ENCODE measurements around the gene CFHR4. TPM values are rescaled to one million over a fixed set of nuclear protein-coding genes. Genes with fewer than 3 reads are reported as not detected.
"Not testable (repeated sequence)": the region's sequence is repeated elsewhere in the genome, so short reads cannot be mapped to it uniquely, and the experiment has no call there.

Gene CFHR4
- total RNA-seq, 1 experiment from 2014 or later = not detected

DNA sequence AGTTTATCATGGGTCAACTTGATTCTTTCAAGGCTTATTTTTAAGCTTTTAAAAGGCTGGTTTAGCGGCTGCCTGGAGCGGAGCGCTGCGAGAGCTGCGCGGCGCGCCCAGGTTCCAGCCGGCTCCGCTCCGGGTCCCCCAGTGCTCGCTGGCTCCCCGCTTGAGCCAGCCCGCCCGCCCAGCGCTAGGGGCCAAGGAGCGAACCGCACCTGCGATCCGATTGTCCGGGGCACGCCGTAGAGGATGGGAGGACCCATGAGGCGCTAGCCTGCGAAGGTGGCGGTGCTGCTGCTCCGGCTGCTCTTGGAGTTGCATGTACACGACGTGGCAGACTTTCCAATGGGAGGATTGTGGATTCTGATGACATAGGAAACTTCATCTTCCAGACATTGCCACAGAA is 9.9 kb upstream of the CFHR4 start:
- H3K9me3 Mint-ChIP-seq = peaks cover 0 to 4% of the 10 kb centered on the region in 2 experiments; a peak in 4 of 5 replicates
- H3K36me3 Mint-ChIP-seq (ENCODE audit: insufficient read depth in 1 of 3, low read depth in 3 of 3) = peaks cover 0 to 2% (median 0%) of the 10 kb centered on the region in 3 experiments; a peak in 1 of 7 replicates
- H3K56ac ChIP-seq (ENCODE audit: insufficient read length, low read depth, low read length) = no peak overlapping the region
- peak; percentile 81 for DNase-seq
- H3T11ph ChIP-seq (ENCODE audit: low read length) = no peak overlapping the region
- H2AK5ac ChIP-seq (ENCODE audit: insufficient read length, low read length) = no peak overlapping the region
- peaks cover 27% of the 10 kb centered on the region for H3K27me3 Mint-ChIP-seq (ENCODE audit: low read depth)
- no peaks in the 10 kb centered on the region for H3K9me3 ChIP-seq (ENCODE audit: control insufficient read depth, low read depth, low read length)
- no peaks in the 10 kb centered on the region for H3K79me1 ChIP-seq (ENCODE audit: insufficient read depth, low read depth, low read length, poor library complexity, severe bottlenecking)
- no peak overlapping the region for H3K4me2 ChIP-seq (ENCODE audit: insufficient read depth, insufficient read length, low read length)
- no peak overlapping the region for H4K5ac ChIP-seq (ENCODE audit: insufficient read length, low read depth, low read length)
- H3K27ac ChIP-seq (ENCODE audit: insufficient read length, low read depth, low read length) = no peak overlapping the region
- no peak overlapping the region for H2BK5ac ChIP-seq (ENCODE audit: insufficient read length, low read length)
- TF ChIP-seq, protein P1, sequence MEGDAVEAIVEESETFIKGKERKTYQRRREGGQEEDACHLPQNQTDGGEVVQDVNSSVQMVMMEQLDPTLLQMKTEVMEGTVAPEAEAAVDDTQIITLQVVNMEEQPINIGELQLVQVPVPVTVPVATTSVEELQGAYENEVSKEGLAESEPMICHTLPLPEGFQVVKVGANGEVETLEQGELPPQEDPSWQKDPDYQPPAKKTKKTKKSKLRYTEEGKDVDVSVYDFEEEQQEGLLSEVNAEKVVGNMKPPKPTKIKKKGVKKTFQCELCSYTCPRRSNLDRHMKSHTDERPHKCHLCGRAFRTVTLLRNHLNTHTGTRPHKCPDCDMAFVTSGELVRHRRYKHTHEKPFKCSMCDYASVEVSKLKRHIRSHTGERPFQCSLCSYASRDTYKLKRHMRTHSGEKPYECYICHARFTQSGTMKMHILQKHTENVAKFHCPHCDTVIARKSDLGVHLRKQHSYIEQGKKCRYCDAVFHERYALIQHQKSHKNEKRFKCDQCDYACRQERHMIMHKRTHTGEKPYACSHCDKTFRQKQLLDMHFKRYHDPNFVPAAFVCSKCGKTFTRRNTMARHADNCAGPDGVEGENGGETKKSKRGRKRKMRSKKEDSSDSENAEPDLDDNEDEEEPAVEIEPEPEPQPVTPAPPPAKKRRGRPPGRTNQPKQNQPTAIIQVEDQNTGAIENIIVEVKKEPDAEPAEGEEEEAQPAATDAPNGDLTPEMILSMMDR (conservative IDR thresholded peaks at IDR 0.05) = peak; percentile 31; the same call in 2 of the 3 replicates
- H4K91ac ChIP-seq (ENCODE audit: insufficient read length, low read depth, low read length) = no peak overlapping the region
- H3K23me2 ChIP-seq (ENCODE audit: insufficient read length, low read depth, low read length, poor library complexity, severe bottlenecking) = no peaks in the 10 kb centered on the region
- H3K14ac ChIP-seq (ENCODE audit: insufficient read depth, low read length) = no peak overlapping the region
- H3K4me3 Mint-ChIP-seq = peak overlapping the region in 1 of 2 experiments; percentile 3; a peak in 3 of 5 replicates
- H3K4ac ChIP-seq (ENCODE audit: low read depth, low read length) = no peak overlapping the region
- no peak overlapping the region for H3K9ac ChIP-seq (ENCODE audit: extremely low read depth, insufficient read length, low read length)
- H2BK120ac ChIP-seq (ENCODE audit: low read depth, low read length, poor library complexity, severe bottlenecking) = no peak overlapping the region
- no peaks in the 10 kb centered on the region for H4K20me1 ChIP-seq (ENCODE audit: control insufficient read depth, insufficient read depth, insufficient read length)
- H3K79me2 ChIP-seq (ENCODE audit: insufficient read depth, low read length) = no peaks in the 10 kb centered on the region
- WGBS (ENCODE audit: extremely low coverage, insufficient read length, low lambda C conversion rate) = no CpG with 5 or more reads among the region's 29 CpGs
- H2BK12ac ChIP-seq (ENCODE audit: insufficient read length, low read depth, low read length) = no peak overlapping the region
- no peak overlapping the region for H3K23ac ChIP-seq (ENCODE audit: insufficient read length, low read depth, low read length)
- no peak overlapping the region for H2BK20ac ChIP-seq (ENCODE audit: low read depth, low read length, poor library complexity, severe bottlenecking)
- H4K8ac ChIP-seq (replicated peaks; ENCODE audit: insufficient read length, low read depth, low read length) = no peak overlapping the region
- H3K4me1 ChIP-seq (ENCODE audit: insufficient read depth, low read length) = no peaks in the 10 kb centered on the region
- H2BK15ac ChIP-seq (ENCODE audit: low read depth, low read length) = no peak overlapping the region
- no peak overlapping the region for H2AFZ ChIP-seq (ENCODE audit: low read length)
- H3K27ac Mint-ChIP-seq = no peak overlapping the region
- no peaks in the 10 kb centered on the region for H3K27me3 ChIP-seq (ENCODE audit: insufficient read depth, low read length)
- no peak overlapping the region for H3K18ac ChIP-seq (ENCODE audit: insufficient read length, low read depth, low read length)
- H3K4me1 Mint-ChIP-seq = peaks cover 0 to 6% of the 10 kb centered on the region in 2 experiments; a peak in 1 of 4 replicates

DNA sequence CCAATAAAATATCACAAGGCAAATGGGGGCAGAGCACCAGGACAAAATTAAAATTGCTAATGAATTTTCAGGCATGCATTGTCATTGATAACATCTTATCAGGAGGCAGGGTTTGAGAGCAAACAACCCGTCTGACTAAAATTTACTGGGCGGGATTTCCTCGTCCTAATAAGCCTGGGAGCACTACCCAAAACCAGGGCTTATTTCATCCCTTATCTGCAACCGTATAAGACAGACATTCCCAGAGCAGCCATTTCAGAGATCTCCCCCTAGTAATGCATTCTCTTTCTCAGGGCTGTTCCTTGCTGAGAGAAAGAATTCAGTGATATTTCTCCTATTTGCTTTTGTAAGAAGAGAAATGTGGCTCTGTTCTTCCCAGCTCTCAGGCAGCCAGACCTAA is 1.3 kb upstream of the CFHR4 start:
- not testable (repeated sequence) for H4K5ac ChIP-seq (ENCODE audit: insufficient read length, low read depth, low read length); H3K4me1 ChIP-seq (ENCODE audit: insufficient read depth, low read length); H3K79me1 ChIP-seq (ENCODE audit: insufficient read depth, low read depth, low read length, poor library complexity, severe bottlenecking); H3K23me2 ChIP-seq (ENCODE audit: insufficient read length, low read depth, low read length, poor library complexity, severe bottlenecking); H3K4ac ChIP-seq (ENCODE audit: low read depth, low read length); H3K27me3 ChIP-seq (ENCODE audit: insufficient read depth, low read length); H2AK5ac ChIP-seq (ENCODE audit: insufficient read length, low read length); H3K9me3 ChIP-seq (ENCODE audit: control insufficient read depth, low read depth, low read length); H2AFZ ChIP-seq (ENCODE audit: low read length); H3K27ac Mint-ChIP-seq; H3K4me2 ChIP-seq (ENCODE audit: insufficient read depth, insufficient read length, low read length); H2BK20ac ChIP-seq (ENCODE audit: low read depth, low read length, poor library complexity, severe bottlenecking); H3T11ph ChIP-seq (ENCODE audit: low read length); H4K8ac ChIP-seq (replicated peaks; ENCODE audit: insufficient read length, low read depth, low read length); H2BK15ac ChIP-seq (ENCODE audit: low read depth, low read length); H3K9ac ChIP-seq (ENCODE audit: extremely low read depth, insufficient read length, low read length); H4K91ac ChIP-seq (ENCODE audit: insufficient read length, low read depth, low read length); H3K4me1 Mint-ChIP-seq; H3K23ac ChIP-seq (ENCODE audit: insufficient read length, low read depth, low read length); H2BK120ac ChIP-seq (ENCODE audit: low read depth, low read length, poor library complexity, severe bottlenecking); H3K56ac ChIP-seq (ENCODE audit: insufficient read length, low read depth, low read length); H3K79me2 ChIP-seq (ENCODE audit: insufficient read depth, low read length); H3K4me3 Mint-ChIP-seq; H3K18ac ChIP-seq (ENCODE audit: insufficient read length, low read depth, low read length); H3K36me3 Mint-ChIP-seq (ENCODE audit: insufficient read depth in 1 of 3, low read depth in 3 of 3); H3K27ac ChIP-seq (ENCODE audit: insufficient read length, low read depth, low read length); H3K14ac ChIP-seq (ENCODE audit: insufficient read depth, low read length); H3K27me3 Mint-ChIP-seq (ENCODE audit: low read depth); H2BK5ac ChIP-seq (ENCODE audit: insufficient read length, low read length); DNase-seq; H2BK12ac ChIP-seq (ENCODE audit: insufficient read length, low read depth, low read length); H4K20me1 ChIP-seq (ENCODE audit: control insufficient read depth, insufficient read depth, insufficient read length)
- no CpG with 5 or more reads among the region's 4 CpGs for WGBS (ENCODE audit: extremely low coverage, insufficient read length, low lambda C conversion rate)
- peaks cover 8 to 15% of the 10 kb centered on the region in 2 experiments; a peak in 4 of 5 replicates for H3K9me3 Mint-ChIP-seq
